ENCODE results near the gene TNFRSF13B. TPM values are rescaled to one million over a fixed set of nuclear protein-coding genes. Genes with fewer than 3 reads are reported as not detected.

TNFRSF13B gene
- total and polyA plus RNA-seq, 5 donors: not detected

- no peak overlapping the region for H3K4me3 ChIP-seq (ENCODE audit: low read length)
- no peak for DNase-seq
- H3K9me3 ChIP-seq (ENCODE audit: control insufficient read depth, low read length): peaks cover 5% of the 10 kb centered on the region
- ATAC-seq: no peak
- WGBS: 93% methylated on average over 6 of the region's 6 CpGs
- intact Hi-C loops (cut with DNase I): no loop called here
- H3K27me3 ChIP-seq (ENCODE audit: control insufficient read depth, insufficient read depth): no peaks in the 10 kb centered on the region
- H3K4me1 ChIP-seq (ENCODE audit: control insufficient read depth, insufficient read depth, low read length): no peaks in the 10 kb centered on the region
- H3K27ac ChIP-seq (ENCODE audit: low read length): no peak overlapping the region
These were observed 23.1 kb downstream of the TNFRSF13B start for GRCh38 chr17:16948587-16949376.

GRCh38 chr17:16947470-16947869 lies 24.4 kb downstream of the TNFRSF13B start:
- Histone ChIP-seq H3K4me1 (ENCODE audit: control insufficient read depth, insufficient read depth, low read length) (no peaks in the 10 kb centered on the region), H3K9me3 (ENCODE audit: control insufficient read depth, low read length) (peaks cover 5% of the 10 kb centered on the region), H3K27ac (ENCODE audit: low read length) (no peak overlapping the region), H3K4me3 (ENCODE audit: low read length) (no peak overlapping the region), H3K27me3 (ENCODE audit: control insufficient read depth, insufficient read depth) (no peaks in the 10 kb centered on the region)
- intact Hi-C loops (cut with DNase I): no loop called here
- no peak for ATAC-seq
- 85% methylated on average over 3 of the region's 3 CpGs for WGBS
- DNase-seq: no peak

DNA sequence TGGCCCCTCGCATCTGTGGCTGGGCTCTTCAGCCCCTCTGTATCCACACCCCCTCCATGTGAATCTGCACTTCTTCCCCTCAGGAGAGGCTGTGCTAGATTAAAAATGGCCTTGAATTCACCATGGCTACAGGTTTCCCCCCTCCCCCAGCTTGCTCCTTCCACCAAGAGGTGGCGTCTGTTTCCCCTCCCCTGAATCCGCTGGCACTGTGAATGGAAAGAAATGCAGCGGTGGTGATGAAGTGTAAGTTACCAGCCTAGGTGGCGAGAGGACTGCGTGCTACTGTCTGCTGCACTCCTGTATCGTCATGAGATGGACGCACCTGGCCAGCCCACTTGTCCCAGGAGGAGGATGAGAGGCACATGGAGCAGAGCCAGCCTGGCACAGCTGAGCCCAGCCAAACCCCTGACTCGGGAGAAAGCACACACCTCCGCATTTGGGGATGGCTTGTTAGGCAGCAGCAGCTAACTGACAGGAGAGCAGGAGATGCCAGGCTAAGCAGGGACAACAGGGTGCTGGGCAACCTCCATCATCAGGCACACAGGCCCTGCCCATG lies 26.2 kb downstream of the TNFRSF13B start:
- Histone ChIP-seq H3K4me3 (ENCODE audit: low read length) (no peak overlapping the region), H3K27me3 (ENCODE audit: control insufficient read depth, insufficient read depth) (no peaks in the 10 kb centered on the region), H3K4me1 (ENCODE audit: control insufficient read depth, insufficient read depth, low read length) (no peaks in the 10 kb centered on the region), H3K9me3 (ENCODE audit: control insufficient read depth, low read length) (peaks cover 5% of the 10 kb centered on the region), H3K27ac (ENCODE audit: low read length) (no peak overlapping the region)
- ATAC-seq (no peak), DNase-seq (no peak)
- intact Hi-C loops (cut with DNase I): no loop called here
- 48% methylated on average over 10 of the region's 10 CpGs for WGBS

DNA sequence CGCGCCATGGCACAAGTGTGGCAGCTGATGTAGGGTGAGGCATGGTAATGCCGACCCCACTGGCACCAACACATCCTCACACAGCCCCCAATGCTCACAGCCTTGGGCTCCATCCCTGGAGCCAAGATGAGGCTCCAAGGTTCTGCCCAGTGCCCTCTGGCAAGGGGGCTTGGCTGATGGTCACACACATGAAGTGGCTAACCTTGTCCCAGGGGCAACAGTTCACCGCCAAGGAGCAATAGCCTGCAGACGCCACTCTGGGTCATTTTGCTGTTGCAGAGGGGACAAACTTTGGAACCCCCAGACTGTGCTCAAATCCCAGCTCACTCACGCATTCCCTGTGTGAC lies 26.8 kb downstream of the TNFRSF13B start:
- 86% methylated on average over 6 of the region's 6 CpGs for WGBS
- Histone ChIP-seq H3K27ac (ENCODE audit: low read length) (no peak overlapping the region), H3K9me3 (ENCODE audit: control insufficient read depth, low read length) (peaks cover 5% of the 10 kb centered on the region), H3K4me3 (ENCODE audit: low read length) (no peak overlapping the region), H3K27me3 (ENCODE audit: control insufficient read depth, insufficient read depth) (no peaks in the 10 kb centered on the region), H3K4me1 (ENCODE audit: control insufficient read depth, insufficient read depth, low read length) (no peaks in the 10 kb centered on the region)
- DNase-seq (no peak), ATAC-seq (no peak)
- intact Hi-C loops (cut with DNase I): no loop called here

- WGBS: 79% methylated on average over 14 of the region's 14 CpGs
- ATAC-seq (no peak), DNase-seq (no peak)
- H3K9me3 ChIP-seq (ENCODE audit: control insufficient read depth, low read length): peaks cover 5% of the 10 kb centered on the region
- intact Hi-C loops (cut with DNase I): no loop called here
- no peak overlapping the region for H3K27ac ChIP-seq (ENCODE audit: low read length)
- no peak overlapping the region for H3K4me3 ChIP-seq (ENCODE audit: low read length)
- H3K27me3 ChIP-seq (ENCODE audit: control insufficient read depth, insufficient read depth): no peaks in the 10 kb centered on the region
- no peaks in the 10 kb centered on the region for H3K4me1 ChIP-seq (ENCODE audit: control insufficient read depth, insufficient read depth, low read length)
These were observed 27.4 kb downstream of the TNFRSF13B start for GRCh38 chr17:16944334-16945135.

DNA sequence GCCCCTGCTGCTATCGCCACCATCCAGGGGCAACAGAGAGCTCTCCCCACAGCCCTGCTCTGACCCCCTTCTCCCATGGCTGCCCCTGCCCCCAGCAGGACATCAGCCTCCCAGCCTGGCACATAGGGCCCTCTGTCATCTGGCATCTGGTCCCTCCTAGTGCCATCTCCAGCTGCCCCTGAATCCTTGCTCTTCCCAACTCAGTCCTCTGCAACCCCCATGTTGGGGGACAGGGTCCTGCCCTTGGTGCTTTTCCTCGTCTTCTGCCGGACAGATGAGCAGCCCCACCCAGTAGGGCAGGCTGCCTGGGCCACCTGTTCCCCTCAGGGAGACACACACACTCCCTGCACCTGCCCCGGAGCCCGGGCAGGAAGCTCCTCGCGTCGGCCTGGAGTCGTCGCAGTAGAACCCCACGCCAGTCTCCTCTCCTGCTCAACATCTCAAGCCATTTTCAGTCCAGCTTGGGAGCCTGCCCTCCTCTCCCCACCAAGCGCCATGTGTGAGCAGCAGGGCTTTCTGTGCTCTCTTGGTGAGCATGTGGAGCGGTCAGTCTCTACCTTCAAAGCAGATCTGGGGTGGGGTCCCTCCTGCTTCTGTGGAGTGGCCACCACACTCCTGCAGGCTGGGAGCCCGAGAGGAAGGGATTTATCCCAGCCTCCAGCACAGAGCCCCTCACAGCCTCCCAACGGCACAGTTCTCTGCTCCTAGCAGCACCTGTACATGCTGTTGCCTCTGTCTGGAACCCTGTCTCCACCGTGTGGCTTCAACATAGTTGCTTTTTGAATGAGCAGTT lies 28.2 kb downstream of the TNFRSF13B start:
- H3K27me3 ChIP-seq (ENCODE audit: control insufficient read depth, insufficient read depth): no peaks in the 10 kb centered on the region
- ATAC-seq (no peak), DNase-seq (no peak)
- no peak overlapping the region for H3K27ac ChIP-seq (ENCODE audit: low read length)
- WGBS: 81% methylated on average over 16 of the region's 16 CpGs
- no peak overlapping the region for H3K4me3 ChIP-seq (ENCODE audit: low read length)
- H3K4me1 ChIP-seq (ENCODE audit: control insufficient read depth, insufficient read depth, low read length): no peaks in the 10 kb centered on the region
- intact Hi-C loops (cut with DNase I): no loop called here
- H3K9me3 ChIP-seq (ENCODE audit: control insufficient read depth, low read length): peaks cover 4% of the 10 kb centered on the region

- Histone ChIP-seq H3K27ac (ENCODE audit: low read length) (no peak overlapping the region), H3K4me3 (ENCODE audit: low read length) (no peak overlapping the region), H3K4me1 (ENCODE audit: control insufficient read depth, insufficient read depth, low read length) (no peaks in the 10 kb centered on the region), H3K9me3 (ENCODE audit: control insufficient read depth, low read length) (no peaks in the 10 kb centered on the region), H3K27me3 (ENCODE audit: control insufficient read depth, insufficient read depth) (no peaks in the 10 kb centered on the region)
- WGBS: 91% methylated on average over 3 of the region's 3 CpGs
- intact Hi-C loops (cut with DNase I): no loop called here
- ATAC-seq: no peak
- DNase-seq: no peak
These were observed 28.9 kb downstream of the TNFRSF13B start for GRCh38 chr17:16943032-16943352.

DNA sequence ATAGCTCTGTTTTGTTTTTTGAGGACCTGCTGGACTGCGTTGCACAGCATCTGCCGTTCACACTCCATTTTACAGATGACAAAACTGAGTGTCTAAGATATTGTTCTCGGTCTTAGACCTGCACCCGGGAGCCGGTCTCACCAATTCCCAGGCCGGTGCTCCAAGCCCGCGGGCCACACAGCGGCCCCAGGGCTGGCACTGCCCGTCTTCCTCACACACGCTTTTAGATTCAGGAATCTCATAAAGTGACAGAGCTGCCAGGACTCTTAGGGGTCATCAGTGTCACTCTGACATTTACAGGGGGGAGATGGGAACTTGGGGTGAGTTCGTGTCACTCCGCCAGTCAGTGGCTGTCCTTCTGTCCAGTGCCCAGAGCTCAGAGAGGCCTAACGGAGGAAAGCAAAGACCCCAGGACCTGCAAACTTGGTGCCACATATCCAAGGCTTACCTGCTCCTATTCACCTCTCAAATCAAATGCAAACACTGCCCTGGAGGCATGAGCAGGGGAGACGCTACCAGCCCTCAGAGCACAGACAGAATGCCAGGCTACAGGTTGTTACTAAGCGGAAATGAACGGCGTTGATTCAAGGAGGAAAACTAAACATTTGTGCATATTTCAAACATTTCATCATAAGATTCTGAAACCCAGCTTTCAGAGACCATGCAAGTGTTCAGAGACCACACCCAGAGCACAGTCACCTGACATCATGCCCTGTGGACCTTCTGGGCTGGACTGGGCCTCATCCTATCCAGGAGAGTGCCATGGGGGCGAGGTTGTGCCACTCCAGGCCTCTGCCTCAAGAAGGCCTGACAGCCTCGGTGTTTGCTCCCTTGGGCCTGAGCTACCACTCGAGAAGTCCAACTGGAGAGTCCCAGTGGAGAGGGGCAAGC lies 29.5 kb downstream of the TNFRSF13B start:
- 94% methylated on average over 21 of the region's 21 CpGs for WGBS
- H3K27ac ChIP-seq (ENCODE audit: low read length): no peak overlapping the region
- H3K4me3 ChIP-seq (ENCODE audit: low read length): no peak overlapping the region
- H3K27me3 ChIP-seq (ENCODE audit: control insufficient read depth, insufficient read depth): no peaks in the 10 kb centered on the region
- no peaks in the 10 kb centered on the region for H3K4me1 ChIP-seq (ENCODE audit: control insufficient read depth, insufficient read depth, low read length)
- no peaks in the 10 kb centered on the region for H3K9me3 ChIP-seq (ENCODE audit: control insufficient read depth, low read length)
- no peak for ATAC-seq
- no peak for DNase-seq
- intact Hi-C loops (cut with DNase I): no loop called here

- no peak for ATAC-seq
- no peak overlapping the region for H3K27ac ChIP-seq (ENCODE audit: low read length)
- intact Hi-C loops (cut with DNase I): no loop called here
- no peak for DNase-seq
- no peaks in the 10 kb centered on the region for H3K27me3 ChIP-seq (ENCODE audit: control insufficient read depth, insufficient read depth)
- H3K4me3 ChIP-seq (ENCODE audit: low read length): no peak overlapping the region
- no peaks in the 10 kb centered on the region for H3K4me1 ChIP-seq (ENCODE audit: control insufficient read depth, insufficient read depth, low read length)
- no peaks in the 10 kb centered on the region for H3K9me3 ChIP-seq (ENCODE audit: control insufficient read depth, low read length)
- 85% methylated on average over 15 of the region's 15 CpGs for WGBS
These were observed 30.6 kb downstream of the TNFRSF13B start for GRCh38 chr17:16941072-16942036.

Measured in right cardiac atrium (tissue), 5 donors.